ENCODE results near the gene SYNPO2. TPM values are rescaled to one million over a fixed set of nuclear protein-coding genes. Genes with fewer than 3 reads are reported as not detected.

SYNPO2 gene
- total RNA-seq, 1 experiment from 2014 or later = 0.61 TPM

DNA sequence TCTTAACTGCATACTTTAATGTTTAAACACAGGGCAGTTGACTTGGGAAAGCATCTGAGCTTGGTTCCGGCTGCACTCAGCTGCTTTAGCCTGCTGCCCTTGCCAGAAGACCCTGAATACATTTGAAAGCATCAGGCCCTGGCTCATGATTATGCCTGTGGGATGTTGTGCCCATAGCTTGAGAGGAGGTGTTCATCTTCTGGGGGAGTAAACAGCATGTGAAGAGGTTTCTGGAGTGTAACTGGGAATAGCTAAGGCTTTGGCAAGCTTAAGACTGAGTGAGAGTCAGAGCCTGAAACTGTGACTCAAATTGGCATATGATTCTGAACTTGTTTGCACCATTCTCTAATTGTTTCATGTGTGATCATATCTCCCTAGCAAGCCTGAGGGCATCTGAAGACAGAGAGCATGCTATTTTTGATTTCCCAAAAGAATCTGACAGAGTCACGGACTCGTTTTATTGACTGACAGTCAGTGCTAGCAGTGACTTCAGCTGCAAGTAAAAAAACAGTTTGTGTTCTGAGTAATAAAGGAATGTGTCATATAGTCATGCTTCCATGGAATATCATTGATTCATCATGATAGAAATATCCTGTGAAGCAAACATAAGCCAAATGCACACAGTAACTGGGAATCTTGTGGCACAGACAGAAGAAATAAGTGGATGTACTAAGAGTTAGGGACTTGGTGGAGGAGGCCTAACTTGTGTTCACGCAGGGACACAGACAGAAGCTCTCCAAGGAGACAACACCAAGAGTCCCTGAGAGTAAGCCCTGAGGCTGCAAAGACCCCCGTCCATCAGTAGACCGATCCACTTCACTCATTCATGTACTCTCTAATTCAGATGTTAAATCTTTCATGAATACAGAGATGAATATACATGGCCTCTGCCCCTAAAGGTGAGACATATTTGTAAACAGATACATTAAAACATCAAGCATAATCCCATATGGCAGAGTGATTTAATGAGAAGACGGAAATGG is 100.7 kb downstream of the SYNPO2 start:
- H3K27ac Mint-ChIP-seq (ENCODE audit: low read depth, unreplicated experiment) = peak overlapping the region; percentile 96
- BruUV-seq (replicated peaks) = no TSS peak
- intact Hi-C loops (cut with micrococcal nuclease) = loop anchor here (1.0 to 10.0 kb wide), 5 partner anchors 37 to 795 kb away; partner anchors contain the start of gene USP53
- CTCF ChIA-PET = interaction anchor here (0.6 to 2.8 kb wide), 16 partner anchors 11 to 611 kb away, joined by 3 to 13 read pairs (median 4); partner anchors contain the start of gene USP53
- peak overlapping the region; percentile 23 for H3K4me3 Mint-ChIP-seq (ENCODE audit: unreplicated experiment)
- H3K9me3 Mint-ChIP-seq (ENCODE audit: unreplicated experiment) = no peaks in the 10 kb centered on the region
- POLR2A ChIA-PET = interaction anchor here (0.6 to 6.1 kb wide), 20 partner anchors 8 to 1076 kb away, joined by 3 to 152 read pairs (median 4); partner anchors contain the start of gene USP53
- no peaks in the 10 kb centered on the region for H3K27me3 Mint-ChIP-seq (ENCODE audit: insufficient read depth, unreplicated experiment)
- H3K36me3 Mint-ChIP-seq (ENCODE audit: insufficient read depth, unreplicated experiment) = no peaks in the 10 kb centered on the region
- peaks cover 25% of the 10 kb centered on the region for H3K4me1 Mint-ChIP-seq (ENCODE audit: insufficient read depth, unreplicated experiment)
- TF ChIP-seq, protein P1, sequence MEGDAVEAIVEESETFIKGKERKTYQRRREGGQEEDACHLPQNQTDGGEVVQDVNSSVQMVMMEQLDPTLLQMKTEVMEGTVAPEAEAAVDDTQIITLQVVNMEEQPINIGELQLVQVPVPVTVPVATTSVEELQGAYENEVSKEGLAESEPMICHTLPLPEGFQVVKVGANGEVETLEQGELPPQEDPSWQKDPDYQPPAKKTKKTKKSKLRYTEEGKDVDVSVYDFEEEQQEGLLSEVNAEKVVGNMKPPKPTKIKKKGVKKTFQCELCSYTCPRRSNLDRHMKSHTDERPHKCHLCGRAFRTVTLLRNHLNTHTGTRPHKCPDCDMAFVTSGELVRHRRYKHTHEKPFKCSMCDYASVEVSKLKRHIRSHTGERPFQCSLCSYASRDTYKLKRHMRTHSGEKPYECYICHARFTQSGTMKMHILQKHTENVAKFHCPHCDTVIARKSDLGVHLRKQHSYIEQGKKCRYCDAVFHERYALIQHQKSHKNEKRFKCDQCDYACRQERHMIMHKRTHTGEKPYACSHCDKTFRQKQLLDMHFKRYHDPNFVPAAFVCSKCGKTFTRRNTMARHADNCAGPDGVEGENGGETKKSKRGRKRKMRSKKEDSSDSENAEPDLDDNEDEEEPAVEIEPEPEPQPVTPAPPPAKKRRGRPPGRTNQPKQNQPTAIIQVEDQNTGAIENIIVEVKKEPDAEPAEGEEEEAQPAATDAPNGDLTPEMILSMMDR (IDR thresholded peaks at IDR 0.05; ENCODE audit: unreplicated experiment) = no peak
- DNase-seq (ENCODE audit: unreplicated experiment) = peak; percentile 91

DNA sequence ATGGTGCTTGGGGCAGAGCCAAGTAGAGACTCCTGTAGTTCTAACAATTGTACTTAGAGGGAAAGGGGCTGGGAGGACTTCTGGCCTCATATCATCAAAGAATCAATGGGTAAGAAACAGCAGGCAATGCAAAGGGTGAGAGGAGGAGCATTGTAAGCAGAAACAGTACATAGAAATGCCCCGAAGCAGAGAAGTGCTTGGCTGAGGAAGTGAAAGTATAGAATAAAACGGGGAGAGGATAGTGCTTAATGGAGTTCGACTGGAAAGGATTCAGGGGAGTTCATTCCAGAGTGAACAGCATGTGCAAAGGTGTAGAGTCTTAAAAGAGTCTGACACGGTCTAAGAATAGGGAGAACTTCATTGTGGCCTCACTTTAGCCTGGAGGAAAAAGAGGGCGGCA is 103.0 kb downstream of the SYNPO2 start:
- ChIA-PET POLR2A (interaction anchor here (4.1 to 6.1 kb wide), 2 partner anchors 35 to 222 kb away, joined by 73 to 152 read pairs; partner anchors contain the start of gene USP53), CTCF (no interaction called here)
- Mint-ChIP-seq H3K4me3 (ENCODE audit: unreplicated experiment) (no peak overlapping the region), H3K36me3 (ENCODE audit: insufficient read depth, unreplicated experiment) (no peaks in the 10 kb centered on the region), H3K27me3 (ENCODE audit: insufficient read depth, unreplicated experiment) (no peaks in the 10 kb centered on the region), H3K4me1 (ENCODE audit: insufficient read depth, unreplicated experiment) (peaks cover 25% of the 10 kb centered on the region), H3K9me3 (ENCODE audit: unreplicated experiment) (no peaks in the 10 kb centered on the region), H3K27ac (ENCODE audit: low read depth, unreplicated experiment) (no peak overlapping the region)
- DNase-seq (ENCODE audit: unreplicated experiment) = no peak
- no TSS peak for BruUV-seq (replicated peaks)
- TF ChIP-seq, protein P1 (IDR thresholded peaks at IDR 0.05; ENCODE audit: unreplicated experiment) = no peak
- intact Hi-C loops (cut with micrococcal nuclease) = no loop called here

DNA sequence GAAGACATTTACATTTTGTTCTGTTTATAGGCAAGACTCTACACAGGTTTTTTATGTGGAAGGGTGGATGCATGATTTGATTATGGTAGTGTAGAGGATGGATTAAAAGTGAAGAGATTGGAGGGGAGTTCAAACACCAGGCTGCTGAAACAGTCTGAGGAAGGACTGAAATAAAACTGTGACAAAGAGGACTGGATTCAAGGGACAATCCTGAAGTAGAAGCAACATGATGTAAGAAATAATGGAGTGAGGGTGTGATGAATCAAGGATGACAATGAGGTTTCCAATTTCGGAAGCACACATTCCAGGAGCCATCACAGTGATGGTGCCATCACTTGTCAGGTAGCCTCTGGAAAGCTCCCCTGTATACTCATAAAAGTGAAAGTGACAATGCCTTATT is 103.5 kb downstream of the SYNPO2 start:
- Mint-ChIP-seq H3K27ac (ENCODE audit: low read depth, unreplicated experiment) (no peak overlapping the region), H3K9me3 (ENCODE audit: unreplicated experiment) (no peaks in the 10 kb centered on the region), H3K36me3 (ENCODE audit: insufficient read depth, unreplicated experiment) (no peaks in the 10 kb centered on the region), H3K27me3 (ENCODE audit: insufficient read depth, unreplicated experiment) (no peaks in the 10 kb centered on the region), H3K4me3 (ENCODE audit: unreplicated experiment) (no peak overlapping the region), H3K4me1 (ENCODE audit: insufficient read depth, unreplicated experiment) (peaks cover 25% of the 10 kb centered on the region)
- TF ChIP-seq, protein P1 (IDR thresholded peaks at IDR 0.05; ENCODE audit: unreplicated experiment) = no peak
- intact Hi-C loops (cut with micrococcal nuclease) = no loop called here
- ChIA-PET CTCF (no interaction called here), POLR2A (interaction anchor here (6.1 kb wide), 1 partner anchor 35 kb away, joined by 152 read pairs; no protein-coding TSS in a partner anchor)
- BruUV-seq (replicated peaks) = no TSS peak
- no peak for DNase-seq (ENCODE audit: unreplicated experiment)

- TF ChIP-seq, protein P1 (IDR thresholded peaks at IDR 0.05; ENCODE audit: unreplicated experiment) = no peak
- H3K27ac Mint-ChIP-seq (ENCODE audit: low read depth, unreplicated experiment) = no peak overlapping the region
- H3K27me3 Mint-ChIP-seq (ENCODE audit: insufficient read depth, unreplicated experiment) = no peaks in the 10 kb centered on the region
- BruUV-seq (replicated peaks) = no TSS peak
- ChIA-PET POLR2A (interaction anchor here (0.7 to 1.5 kb wide), 2 partner anchors 32 to 90 kb away, joined by 3 to 7 read pairs; no protein-coding TSS in a partner anchor), CTCF (interaction anchor here (0.5 kb wide), 1 partner anchor 95 kb away, joined by 6 read pairs; no protein-coding TSS in a partner anchor)
- H3K4me1 Mint-ChIP-seq (ENCODE audit: insufficient read depth, unreplicated experiment) = peaks cover 31% of the 10 kb centered on the region
- H3K4me3 Mint-ChIP-seq (ENCODE audit: unreplicated experiment) = no peak overlapping the region
- no peak for DNase-seq (ENCODE audit: unreplicated experiment)
- intact Hi-C loops (cut with micrococcal nuclease) = no loop called here
- no peaks in the 10 kb centered on the region for H3K36me3 Mint-ChIP-seq (ENCODE audit: insufficient read depth, unreplicated experiment)
- no peaks in the 10 kb centered on the region for H3K9me3 Mint-ChIP-seq (ENCODE audit: unreplicated experiment)
These were observed 104.7 kb downstream of the SYNPO2 start for GRCh38 chr4:118993333-118993732.

All from MCF 10A (cell line).